Measurements from ENCODE around the gene TLCD1.

The TLCD1 gene

DNA sequence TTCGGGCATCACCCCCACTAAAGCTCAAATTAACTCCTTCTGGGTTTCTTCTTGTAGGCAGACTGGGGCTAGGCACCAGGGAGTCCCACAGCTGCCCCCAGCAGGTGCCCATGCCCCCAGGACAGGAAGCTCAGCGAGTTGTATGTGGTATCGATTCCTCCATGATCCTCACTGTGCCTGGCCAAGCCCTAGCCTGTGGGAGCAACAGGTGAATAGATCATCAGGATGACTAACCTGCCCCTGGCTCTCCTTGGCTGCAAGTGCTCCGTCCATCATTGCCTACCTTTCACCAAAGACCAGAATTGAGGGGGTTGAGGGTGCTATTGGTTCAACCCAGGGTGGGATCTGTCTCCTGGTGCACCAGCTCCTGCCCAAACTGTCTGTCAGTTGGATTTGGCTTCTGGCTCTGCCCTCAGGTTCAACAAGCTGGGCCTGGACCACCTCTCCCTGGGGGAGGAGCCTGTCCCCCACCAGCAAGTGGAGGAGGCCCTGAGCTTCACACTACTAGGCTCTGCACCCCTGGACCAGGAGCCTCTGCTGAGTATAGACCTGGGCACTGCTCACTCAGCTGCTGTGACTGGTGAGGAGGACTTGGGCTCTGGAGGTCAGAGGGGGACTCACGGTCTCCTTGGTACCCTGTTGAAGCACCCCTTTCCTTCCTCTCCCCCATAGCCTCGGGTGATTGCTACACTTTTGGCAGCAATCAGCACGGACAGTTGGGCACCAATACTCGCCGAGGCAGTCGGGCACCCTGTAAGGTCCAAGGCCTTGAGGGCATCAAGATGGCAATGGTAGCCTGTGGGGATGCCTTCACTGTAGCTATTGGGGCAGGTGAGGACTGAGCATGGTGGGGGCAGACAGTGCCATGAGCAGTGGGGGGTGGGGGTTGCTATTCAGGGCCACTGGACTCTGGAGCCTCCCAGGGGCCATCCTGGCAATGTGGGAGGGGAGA is 14.6 kb upstream of the TLCD1 start:
- no peak overlapping the region for H3K27ac ChIP-seq (ENCODE audit: extremely low read depth, low read depth, low read length)
- no peaks in the 10 kb centered on the region for H3K9me3 ChIP-seq (ENCODE audit: control insufficient read depth, insufficient read depth, low read depth, low read length)
- H3K4me1 ChIP-seq (ENCODE audit: control insufficient read depth, insufficient read depth, low read length) = peaks cover 6% of the 10 kb centered on the region; the same call in 1 of the 2 replicates
- no peak overlapping the region for H3K4me3 ChIP-seq (ENCODE audit: low read depth, low read length)
- H3K36me3 ChIP-seq (ENCODE audit: control insufficient read depth in 2 of 2, insufficient read depth in 1 of 2, low read length in 2 of 2) = peaks cover 0 to 38% of the 10 kb centered on the region in 2 experiments; a peak in 1 of 3 replicates
- ChIA-PET POLR2A (interaction anchor here (0.6 to 1.4 kb wide), 4 partner anchors 12 to 20 kb away, joined by 3 to 9 read pairs (median 4); partner anchors contain the start of genes NEK8 and TLCD1), CTCF (interaction anchor here (0.6 to 16.7 kb wide), 3 partner anchors 9 to 520 kb away, joined by 3 to 445 read pairs (median 3); partner anchors contain the start of genes NEK8, RPL23A and TLCD1)
- TF ChIP-seq SCRT2 (tag by site-specific recombination; IDR thresholded peaks at IDR 0.05) = peak; percentile 92
- no peak for TF ChIP-seq ZNF426 (tag by site-specific recombination; IDR thresholded peaks at IDR 0.05)
- no peak for TF ChIP-seq ZNF677 (tag by site-specific recombination; IDR thresholded peaks at IDR 0.05)
- no peak for TF ChIP-seq ZFP3 (tag by site-specific recombination; IDR thresholded peaks at IDR 0.05; ENCODE audit: low read depth)
- TF ChIP-seq, protein P1, sequence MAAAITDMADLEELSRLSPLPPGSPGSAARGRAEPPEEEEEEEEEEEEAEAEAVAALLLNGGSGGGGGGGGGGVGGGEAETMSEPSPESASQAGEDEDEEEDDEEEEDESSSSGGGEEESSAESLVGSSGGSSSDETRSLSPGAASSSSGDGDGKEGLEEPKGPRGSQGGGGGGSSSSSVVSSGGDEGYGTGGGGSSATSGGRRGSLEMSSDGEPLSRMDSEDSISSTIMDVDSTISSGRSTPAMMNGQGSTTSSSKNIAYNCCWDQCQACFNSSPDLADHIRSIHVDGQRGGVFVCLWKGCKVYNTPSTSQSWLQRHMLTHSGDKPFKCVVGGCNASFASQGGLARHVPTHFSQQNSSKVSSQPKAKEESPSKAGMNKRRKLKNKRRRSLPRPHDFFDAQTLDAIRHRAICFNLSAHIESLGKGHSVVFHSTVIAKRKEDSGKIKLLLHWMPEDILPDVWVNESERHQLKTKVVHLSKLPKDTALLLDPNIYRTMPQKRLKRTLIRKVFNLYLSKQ (tag by site-specific recombination; IDR thresholded peaks at IDR 0.05; ENCODE audit: borderline replicate concordance) = no peak
- TF ChIP-seq ZNF776 (tag by site-specific recombination; IDR thresholded peaks at IDR 0.05; ENCODE audit: borderline replicate concordance) = no peak
- TF ChIP-seq PRDM10 (tag by site-specific recombination; IDR thresholded peaks at IDR 0.05) = no peak
- no peak for TF ChIP-seq ZNF324 (tag by site-specific recombination; IDR thresholded peaks at IDR 0.05)
- 0 out of 2 replicates have a peak, but pooled peaks have one; percentile 15 for TF ChIP-seq ZIC2 (tag by site-specific recombination; IDR thresholded peaks at IDR 0.05)
- no peak for TF ChIP-seq ZNF112 (tag by site-specific recombination; IDR thresholded peaks at IDR 0.05)
- TF ChIP-seq ZBTB7A (tag by site-specific recombination; IDR thresholded peaks at IDR 0.05; ENCODE audit: low read depth) = no peak
- peak; percentile 46; the same call in 1 of the 2 replicates for TF ChIP-seq SCRT1 (tag by site-specific recombination; IDR thresholded peaks at IDR 0.05; ENCODE audit: borderline replicate concordance)

GRCh38 chr17:28738680-28739384 is 12.8 kb upstream of the TLCD1 start:
- H3K4me3 ChIP-seq (ENCODE audit: low read depth, low read length) = no peak overlapping the region
- CTCF ChIA-PET = interaction anchor here (16.7 kb wide), 1 partner anchor 13 kb away, joined by 445 read pairs; the partner anchor contains the start of genes NEK8, RPL23A and TLCD1
- no peaks in the 10 kb centered on the region for H3K9me3 ChIP-seq (ENCODE audit: control insufficient read depth, insufficient read depth, low read depth, low read length)
- 0 out of 2 replicates have a peak, but pooled peaks cover 3% of the 10 kb centered on the region for H3K4me1 ChIP-seq (ENCODE audit: control insufficient read depth, insufficient read depth, low read length)
- H3K36me3 ChIP-seq (ENCODE audit: control insufficient read depth in 2 of 2, insufficient read depth in 1 of 2, low read length in 2 of 2) = peaks cover 0 to 31% of the 10 kb centered on the region in 2 experiments; a peak in 1 of 3 replicates
- POLR2A ChIA-PET = interaction anchor here (0.7 kb wide), 1 partner anchor 19 kb away, joined by 4 read pairs; the partner anchor contains the start of gene RPL23A
- H3K27ac ChIP-seq (ENCODE audit: extremely low read depth, low read depth, low read length) = no peak overlapping the region
- TF ChIP-seq ZNF626 (tag by site-specific recombination; IDR thresholded peaks at IDR 0.05) = no peak
- no peak for TF ChIP-seq ZNF138 (tag by site-specific recombination; IDR thresholded peaks at IDR 0.05; ENCODE audit: borderline replicate concordance)
- no peak for TF ChIP-seq ZNF48 (tag by site-specific recombination; IDR thresholded peaks at IDR 0.05)
- TF ChIP-seq SALL2 (tag by site-specific recombination; IDR thresholded peaks at IDR 0.05; ENCODE audit: borderline replicate concordance) = no peak
- TF ChIP-seq KLF7 (tag by site-specific recombination; IDR thresholded peaks at IDR 0.05; ENCODE audit: borderline replicate concordance) = no peak
- no peak for TF ChIP-seq HOXC10 (CRISPR knock-in tag; IDR thresholded peaks at IDR 0.05)
- no peak for TF ChIP-seq RBAK (tag by site-specific recombination; IDR thresholded peaks at IDR 0.05)
- TF ChIP-seq, protein P2, sequence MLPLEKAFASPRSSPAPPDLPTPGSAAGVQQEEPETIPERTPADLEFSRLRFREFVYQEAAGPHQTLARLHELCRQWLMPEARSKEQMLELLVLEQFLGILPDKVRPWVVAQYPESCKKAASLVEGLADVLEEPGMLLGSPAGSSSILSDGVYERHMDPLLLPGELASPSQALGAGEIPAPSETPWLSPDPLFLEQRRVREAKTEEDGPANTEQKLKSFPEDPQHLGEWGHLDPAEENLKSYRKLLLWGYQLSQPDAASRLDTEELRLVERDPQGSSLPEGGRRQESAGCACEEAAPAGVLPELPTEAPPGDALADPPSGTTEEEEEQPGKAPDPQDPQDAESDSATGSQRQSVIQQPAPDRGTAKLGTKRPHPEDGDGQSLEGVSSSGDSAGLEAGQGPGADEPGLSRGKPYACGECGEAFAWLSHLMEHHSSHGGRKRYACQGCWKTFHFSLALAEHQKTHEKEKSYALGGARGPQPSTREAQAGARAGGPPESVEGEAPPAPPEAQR (tag by site-specific recombination; IDR thresholded peaks at IDR 0.05) = no peak
- TF ChIP-seq REPIN1 (tag by site-specific recombination; IDR thresholded peaks at IDR 0.05; ENCODE audit: low read depth) = no peak
- no peak for TF ChIP-seq ZBTB8A (tag by site-specific recombination; IDR thresholded peaks at IDR 0.05)
